Activated CD8-positive, alpha-beta T cell treated with anti-CD3 and anti-CD28 coated beads for 36 hours (primary cell): ENCODE measurements around the gene EFCAB6. TPM values are rescaled to one million over a fixed set of nuclear protein-coding genes. Genes with fewer than 3 reads are reported as not detected.

Source experiments
- ATAC-seq: fragments of 200-7000 bp; cut with Tn5 transposase; one replicate; pipeline ENCODE4 v1.10.0; 2021; ENCODE audit warnings: mild to moderate bottlenecking, moderate library complexity
- CTCF ChIA-PET: fragments of 350-600 bp; sonication (Branson Sonifier 250); formaldehyde crosslinking; loops from one replicate; lab custom pipeline; 2021; ENCODE audit warnings: antibody characterized with exemption; lab: Charles Lee
- POLR2A ChIA-PET: fragments of 350-600 bp; sonication (Branson Sonifier 250); formaldehyde crosslinking; loops from one replicate; lab custom pipeline; 2021; ENCODE audit warnings: antibody characterized with exemption; lab: Charles Lee
- DNase-seq: peaks from one replicate; pipeline ENCODE4 v3.0.0-alpha.2; 2020
- H3K27ac Mint-ChIP-seq: one replicate; pipeline ENCODE4 v1.8.0; 2021; ENCODE audit warnings: mild to moderate bottlenecking, mixed read lengths
- H3K27me3 Mint-ChIP-seq: one replicate; pipeline ENCODE4 v1.8.0; 2021; ENCODE audit warnings: mixed read lengths
- H3K36me3 Mint-ChIP-seq: one replicate; pipeline ENCODE4 v1.8.0; 2021; ENCODE audit warnings: low read depth, mixed read lengths
- H3K4me1 Mint-ChIP-seq: one replicate; pipeline ENCODE4 v1.8.0; 2021; ENCODE audit warnings: low read depth, mixed read lengths
- H3K4me3 Mint-ChIP-seq: one replicate; pipeline ENCODE4 v1.8.0; 2021; ENCODE audit warnings: mild to moderate bottlenecking, moderate library complexity, mixed read lengths
- H3K9me3 Mint-ChIP-seq: one replicate; pipeline ENCODE4 v1.8.0; 2021; ENCODE audit warnings: mixed read lengths
- CTCF ChIP-seq: fragments of 200-600 bp; IDR thresholded peaks from one replicate; pipeline ENCODE4 v1.8.0; 2022; ENCODE audit warnings: antibody characterized with exemption, mild to moderate bottlenecking
- intact Hi-C: fragments of 100-400 bp; cut with micrococcal nuclease; formaldehyde crosslinking; loops from one replicate; pipeline ENCODE4 v1.10.0; 2022
- total RNA-seq, 2 experiments: library from RNA; stranded (reverse); gene quantifications; one replicate each; pipeline ENCODE4 v1.2.3, GENCODE V29; 2021

Gene EFCAB6
- total RNA-seq, 2 experiments from 2014 or later, result 0.16 to 0.29 TPM

DNA sequence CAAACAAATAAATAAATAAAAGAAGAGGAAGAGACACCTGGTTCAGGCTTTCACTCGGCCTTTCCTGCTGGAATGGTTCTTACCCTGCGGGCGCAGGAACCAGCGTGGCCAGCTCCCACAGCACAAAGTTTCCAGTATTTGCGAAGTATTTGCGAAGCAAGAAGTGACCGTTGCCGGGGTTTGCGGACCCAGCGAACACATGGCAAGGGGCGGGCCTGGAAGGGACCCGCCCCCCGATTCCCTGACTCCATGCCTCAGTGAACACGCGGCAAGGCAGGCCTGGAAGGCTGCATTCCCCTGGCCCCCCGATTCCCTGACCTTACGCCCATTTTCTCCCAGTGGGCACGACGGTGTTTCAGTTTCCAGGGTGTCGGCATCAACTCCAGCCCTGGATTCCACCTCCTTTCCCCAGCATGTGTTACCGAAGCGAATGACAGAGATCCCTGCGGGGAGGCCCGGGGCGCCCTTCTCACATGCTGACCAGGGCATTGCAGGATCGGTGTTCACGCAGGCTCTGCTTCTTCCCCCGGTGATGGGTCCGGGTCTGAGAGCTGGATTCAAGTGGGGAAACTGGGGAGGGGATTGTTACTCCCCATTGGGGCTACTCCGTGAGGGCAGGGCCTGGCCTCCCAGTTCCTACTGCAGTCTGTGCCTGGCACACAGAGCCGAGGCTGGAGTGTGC, 297.5 kb downstream of the EFCAB6 start:
- ChIA-PET POLR2A (no interaction called here), CTCF (no interaction called here)
- ATAC-seq, result no peak
- Mint-ChIP-seq H3K27me3 (no peaks in the 10 kb centered on the region), H3K27ac (no peak overlapping the region), H3K9me3 (no peaks in the 10 kb centered on the region), H3K4me1 (no peaks in the 10 kb centered on the region), H3K36me3 (no peaks in the 10 kb centered on the region), H3K4me3 (no peak overlapping the region)
- intact Hi-C loops, result no loop called here
- no peak for DNase-seq
- no peak for TF ChIP-seq CTCF

GRCh38 chr22:43512279-43512678, 299.8 kb downstream of the EFCAB6 start:
- Mint-ChIP-seq H3K27me3 (no peaks in the 10 kb centered on the region), H3K4me3 (no peak overlapping the region), H3K4me1 (no peaks in the 10 kb centered on the region), H3K27ac (no peak overlapping the region), H3K36me3 (no peaks in the 10 kb centered on the region), H3K9me3 (no peaks in the 10 kb centered on the region)
- no peak for TF ChIP-seq CTCF
- CTCF ChIA-PET, result no interaction called here
- POLR2A ChIA-PET, result no interaction called here
- ATAC-seq, result no peak
- intact Hi-C loops, result no loop called here
- DNase-seq, result no peak

DNA sequence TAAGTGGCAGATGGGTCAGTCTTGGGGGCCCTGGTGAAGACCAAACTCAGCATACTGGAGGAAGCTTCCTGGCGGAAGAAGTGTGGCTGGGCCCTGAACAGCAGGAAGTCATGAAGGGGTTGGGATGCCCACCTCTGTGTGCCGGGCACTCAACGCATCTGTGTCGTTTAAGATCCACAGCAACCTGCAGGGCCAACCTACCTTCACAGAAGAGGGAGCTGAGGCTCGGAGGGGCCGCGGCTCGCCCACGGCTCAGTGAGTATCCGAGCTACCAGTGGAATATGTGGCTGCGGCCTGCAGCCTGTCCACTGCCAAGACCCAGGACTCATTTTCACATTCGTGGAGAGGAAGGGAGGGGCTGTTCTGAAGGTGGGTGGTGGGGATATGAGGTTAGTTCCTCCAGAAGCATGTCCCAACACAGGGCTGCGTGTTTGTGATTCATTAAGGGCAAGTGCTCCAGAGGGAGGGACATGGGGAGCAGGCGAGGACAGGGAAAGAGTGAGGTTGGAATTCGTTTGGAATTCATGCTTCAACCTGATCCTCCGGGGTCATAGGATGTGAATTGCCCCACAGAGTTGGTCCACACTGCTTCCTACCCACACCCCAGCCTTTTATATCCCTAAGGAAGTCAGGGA, 300.7 kb downstream of the EFCAB6 start:
- no peak for TF ChIP-seq CTCF
- no peaks in the 10 kb centered on the region for H3K9me3 Mint-ChIP-seq
- H3K4me1 Mint-ChIP-seq, result no peaks in the 10 kb centered on the region
- ChIA-PET CTCF (no interaction called here), POLR2A (interaction anchor here (0.6 kb wide), 1 partner anchor 22 kb away, joined by 3 read pairs; no protein-coding TSS in a partner anchor)
- H3K27ac Mint-ChIP-seq, result no peak overlapping the region
- no peaks in the 10 kb centered on the region for H3K27me3 Mint-ChIP-seq
- H3K36me3 Mint-ChIP-seq, result no peaks in the 10 kb centered on the region
- DNase-seq (no peak), ATAC-seq (no peak)
- H3K4me3 Mint-ChIP-seq, result no peak overlapping the region
- intact Hi-C loops, result no loop called here

DNA sequence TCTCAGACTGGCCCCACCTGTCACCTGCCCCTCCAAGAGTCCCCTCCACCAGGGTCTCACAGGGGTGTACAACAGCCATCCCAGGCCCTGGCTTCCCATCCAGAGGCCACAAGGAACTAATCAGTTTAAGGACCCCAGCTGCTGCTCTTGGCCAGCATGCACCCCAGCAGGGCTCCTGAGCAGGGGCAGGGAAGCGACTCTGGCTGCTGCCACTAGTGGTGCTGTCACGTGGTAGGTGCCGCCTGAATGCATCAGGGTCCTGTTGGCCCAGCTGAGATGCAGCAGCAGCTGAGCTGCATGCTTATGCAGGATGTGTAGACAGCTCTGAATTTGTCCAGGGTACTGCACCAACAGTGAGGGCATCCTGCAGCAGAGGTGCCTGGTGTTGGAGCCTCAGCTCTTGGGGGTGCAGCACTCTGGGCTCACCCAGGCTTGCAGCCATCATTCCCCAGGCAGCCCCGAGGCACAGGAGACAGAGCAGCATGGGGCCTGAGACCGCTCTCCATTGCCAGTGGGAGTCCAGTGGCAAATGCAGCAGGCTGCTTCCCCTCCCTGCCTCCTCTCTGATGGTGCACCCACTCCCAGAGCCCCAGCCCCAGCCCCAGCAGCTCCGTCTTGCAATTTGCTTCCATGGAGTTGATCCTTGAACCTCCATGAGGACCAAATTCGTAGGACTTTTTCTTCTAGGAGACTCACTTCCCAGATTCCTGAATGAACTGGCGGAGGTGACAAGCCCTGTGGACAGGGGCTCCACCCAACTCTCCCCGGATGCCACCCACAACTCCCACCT, 301.6 kb downstream of the EFCAB6 start:
- Mint-ChIP-seq H3K36me3 (no peaks in the 10 kb centered on the region), H3K27me3 (no peaks in the 10 kb centered on the region), H3K9me3 (no peaks in the 10 kb centered on the region), H3K4me1 (no peaks in the 10 kb centered on the region), H3K4me3 (no peak overlapping the region), H3K27ac (no peak overlapping the region)
- DNase-seq, result no peak
- POLR2A ChIA-PET, result no interaction called here
- no peak for ATAC-seq
- no peak for TF ChIP-seq CTCF
- CTCF ChIA-PET, result no interaction called here
- intact Hi-C loops, result no loop called here

DNA sequence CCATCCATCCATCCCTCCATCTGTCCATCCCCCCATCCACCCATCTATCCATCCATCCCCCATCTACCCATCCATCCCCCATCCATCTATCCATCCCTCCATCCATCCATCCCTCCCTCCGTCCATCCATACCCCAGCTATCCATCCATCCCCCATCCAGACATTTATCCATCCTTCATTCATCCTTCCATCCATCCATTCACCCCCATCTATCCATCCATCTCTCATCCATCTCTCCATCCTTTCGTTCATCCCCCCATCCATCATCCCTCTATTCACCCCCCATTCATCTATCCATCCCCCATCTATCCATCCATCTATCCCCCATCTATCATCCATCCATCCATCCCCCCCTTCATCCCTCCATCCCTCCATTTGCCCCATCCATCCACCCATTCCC, 302.8 kb downstream of the EFCAB6 start:
- Mint-ChIP-seq H3K36me3 (no peaks in the 10 kb centered on the region), H3K27me3 (no peaks in the 10 kb centered on the region), H3K27ac (no peak overlapping the region), H3K9me3 (no peaks in the 10 kb centered on the region), H3K4me3 (no peak overlapping the region), H3K4me1 (no peaks in the 10 kb centered on the region)
- POLR2A ChIA-PET, result no interaction called here
- CTCF ChIA-PET, result no interaction called here
- no peak for DNase-seq
- intact Hi-C loops, result no loop called here
- TF ChIP-seq CTCF, result no peak
- no peak for ATAC-seq
